Activated naive CD8-positive, alpha-beta T cell treated with anti-CD3 and anti-CD28 coated beads, Interleukin-2, amount 50 U/mL, for 16 hours (primary cell): ENCODE measurements around the gene LITAF.
"Not testable (repeated sequence)": the region's sequence is repeated elsewhere in the genome, so short reads cannot be mapped to it uniquely, and the experiment has no call there.

Source experiments
- DNase-seq: peaks from one replicate; pipeline ENCODE4 v3.0.0-alpha.2; 2020; ENCODE audit warnings: low read depth, low spot score

The LITAF gene

DNA sequence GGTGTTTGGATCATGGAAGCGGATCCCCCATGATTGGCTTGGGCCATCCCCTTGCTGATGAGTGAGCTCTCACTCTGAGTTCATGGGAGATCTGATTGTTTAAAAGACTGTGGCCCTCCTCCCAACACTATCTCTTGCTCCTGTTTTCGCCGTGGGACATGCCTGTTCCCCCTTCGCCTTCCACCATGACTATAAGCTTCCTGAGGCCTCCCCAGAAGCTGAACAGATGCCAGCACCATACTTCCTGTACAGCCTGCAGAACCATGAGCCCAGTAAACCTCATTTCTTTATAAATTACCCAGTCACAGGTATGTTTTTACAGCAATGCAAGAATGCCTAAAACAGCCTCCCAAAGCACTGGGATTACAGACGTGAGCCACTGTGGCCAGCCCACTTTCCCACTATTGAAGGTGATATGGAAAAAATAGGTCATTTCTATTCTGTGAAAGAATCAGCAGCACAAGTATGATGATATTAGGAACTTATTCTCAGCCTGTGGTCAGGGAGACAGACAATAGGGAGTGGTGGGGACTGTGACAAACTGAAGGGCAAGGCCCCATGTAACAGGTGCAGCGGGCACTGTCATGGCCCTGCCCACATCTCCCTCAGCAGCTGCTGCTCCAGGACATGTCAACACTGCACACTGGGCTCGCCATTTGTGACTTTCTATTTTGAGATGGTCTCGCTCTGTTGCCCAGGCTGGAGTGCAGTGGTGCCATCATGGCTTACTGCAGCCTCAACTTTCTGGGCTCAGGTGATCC is 33.7 kb upstream of the LITAF start:
- no peak for DNase-seq

- DNase-seq, result no peak
These were observed 32.7 kb upstream of the LITAF start for GRCh38 chr16:11619327-11619851.

DNA sequence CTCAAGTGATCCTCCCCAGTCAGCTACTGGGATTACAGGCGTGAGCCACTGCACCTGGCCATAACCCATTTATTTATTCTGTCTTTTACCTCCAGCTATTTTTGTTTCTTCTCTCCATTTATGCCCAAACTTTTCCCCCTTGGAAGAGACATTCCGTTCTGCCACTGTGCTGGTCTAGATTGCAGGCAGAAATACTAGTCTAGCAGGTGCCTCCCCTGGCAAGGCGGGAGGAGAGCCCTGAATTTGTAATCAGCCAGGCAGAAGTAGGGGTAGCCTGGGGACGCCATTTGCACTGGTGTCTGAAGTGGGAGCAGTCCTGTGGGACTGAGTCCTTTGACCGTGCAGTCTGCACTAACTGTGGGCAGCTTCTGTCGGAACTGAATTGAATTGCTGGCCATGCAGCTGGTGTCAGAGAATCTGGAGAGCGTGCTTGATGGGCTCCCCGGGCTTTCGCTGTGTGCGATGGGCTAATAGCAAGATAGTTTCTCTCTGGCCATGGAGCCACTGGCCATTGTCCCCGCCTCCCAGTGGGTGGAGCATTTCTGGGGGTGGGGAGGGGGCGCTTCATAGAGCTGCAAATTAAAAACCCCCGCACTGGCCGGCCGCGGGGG is 31.5 kb upstream of the LITAF start:
- DNase-seq, result no peak

- no peak for DNase-seq
These were observed 29.2 kb upstream of the LITAF start for GRCh38 chr16:11615748-11616447.

GRCh38 chr16:11614587-11615175 is 28.0 kb upstream of the LITAF start:
- DNase-seq, result no peak

DNA sequence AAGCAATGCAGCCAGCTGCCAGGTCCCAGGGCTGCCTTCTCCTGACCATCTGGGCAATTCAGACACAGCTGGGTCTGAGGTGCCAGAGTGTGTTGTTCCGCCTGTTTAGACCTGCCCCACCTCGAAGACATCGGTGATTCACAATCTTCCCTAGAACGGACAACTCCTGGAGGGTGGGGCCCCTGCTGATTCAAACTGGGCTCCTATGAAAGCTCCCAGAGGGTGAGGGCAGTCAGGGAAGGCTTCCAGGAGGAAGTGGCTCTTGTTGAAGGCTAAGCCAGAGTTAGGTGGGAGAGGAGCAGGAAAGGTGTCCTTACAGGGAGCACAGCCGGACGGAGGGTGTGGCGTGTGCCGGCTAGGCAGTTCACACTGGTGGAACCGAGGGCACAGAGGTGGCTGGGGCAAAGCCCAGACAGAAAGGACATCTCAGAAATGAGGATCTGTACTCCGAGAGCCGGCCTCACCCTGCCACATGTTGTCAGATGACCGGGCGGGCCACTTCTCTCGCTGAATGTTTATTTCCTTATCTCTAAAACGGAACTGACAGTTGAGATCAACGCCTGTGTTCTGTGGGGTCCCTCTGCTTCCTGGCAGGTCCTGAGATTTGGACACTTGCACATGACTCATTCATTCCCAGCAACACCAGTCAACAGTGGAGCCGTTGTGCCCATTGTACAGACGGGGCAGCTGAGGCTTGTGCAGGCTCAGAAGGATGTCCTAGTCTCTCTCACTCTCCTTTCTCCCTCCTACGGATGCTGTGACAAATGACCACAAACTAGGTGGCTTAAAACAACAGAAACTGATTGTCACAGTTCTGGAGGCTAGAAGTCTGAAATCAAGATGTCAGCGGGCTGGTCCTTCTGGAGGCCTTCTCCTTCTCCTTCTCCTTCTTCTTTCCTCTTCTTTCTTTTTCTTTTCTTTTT is 26.9 kb upstream of the LITAF start:
- DNase-seq, result no peak

GRCh38 chr16:11612665-11613025 is 25.9 kb upstream of the LITAF start:
- no peak for DNase-seq

DNA sequence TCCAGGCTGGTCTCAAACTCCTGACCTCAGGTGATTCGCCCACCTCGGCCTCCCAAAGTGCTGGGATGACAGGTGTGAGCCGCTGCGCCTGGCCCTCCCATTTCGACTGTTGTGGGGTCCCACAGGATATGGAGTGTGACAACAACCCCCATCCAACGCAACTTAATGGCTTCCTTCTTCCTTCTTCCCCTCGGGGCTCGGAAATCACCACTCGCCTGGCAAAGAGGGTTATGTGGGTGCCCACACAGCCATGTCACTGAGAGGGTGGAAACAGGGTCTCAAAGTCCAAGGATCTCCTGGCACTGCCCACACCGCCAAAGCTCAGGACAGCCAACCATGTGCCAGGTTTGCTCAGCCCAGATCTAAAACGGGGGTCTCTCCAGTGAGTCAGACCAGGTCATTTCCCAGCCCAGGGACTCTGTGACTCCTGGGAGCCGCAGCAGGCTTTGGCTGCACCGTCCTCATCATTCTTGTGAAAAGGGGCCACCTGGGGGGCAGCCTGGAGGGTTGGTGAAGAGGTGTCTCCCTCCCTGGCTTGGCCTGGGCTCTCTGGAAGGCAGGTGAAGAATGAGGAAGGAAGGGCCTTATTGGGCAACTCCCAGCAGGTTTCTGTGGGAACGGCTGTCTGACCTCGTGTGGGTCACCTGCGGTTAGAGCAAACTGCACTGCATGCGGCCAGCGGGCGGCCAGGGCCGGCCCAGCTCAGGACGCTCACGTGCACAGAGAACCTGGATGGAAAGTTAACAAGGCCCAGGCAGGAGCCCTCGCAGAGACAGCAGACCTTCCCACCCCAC is 25.3 kb upstream of the LITAF start:
- no peak for DNase-seq

DNA sequence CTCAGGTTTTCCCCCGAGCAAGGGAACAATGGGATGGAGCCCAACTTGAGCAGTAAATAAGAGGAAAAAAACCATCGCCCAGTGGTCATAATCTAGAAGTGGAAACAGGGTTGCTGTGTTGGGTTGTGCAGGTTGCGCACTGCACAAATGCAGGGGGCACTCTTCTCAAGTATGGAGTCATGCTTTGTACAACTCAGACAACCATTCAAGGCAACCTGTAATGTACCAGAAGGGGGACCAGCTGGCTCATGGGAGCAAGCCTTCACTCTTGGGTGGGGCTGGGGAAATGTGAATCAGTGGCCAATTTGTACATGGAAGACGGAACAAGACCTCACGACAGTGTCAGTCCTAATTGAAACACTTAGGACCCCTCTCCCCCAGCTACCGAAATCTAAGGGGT is 23.9 kb upstream of the LITAF start:
- no peak for DNase-seq

GRCh38 chr16:11610121-11610505 is 23.4 kb upstream of the LITAF start:
- no peak for DNase-seq

- DNase-seq, result no peak
These were observed 22.9 kb upstream of the LITAF start for GRCh38 chr16:11609474-11610120.

DNA sequence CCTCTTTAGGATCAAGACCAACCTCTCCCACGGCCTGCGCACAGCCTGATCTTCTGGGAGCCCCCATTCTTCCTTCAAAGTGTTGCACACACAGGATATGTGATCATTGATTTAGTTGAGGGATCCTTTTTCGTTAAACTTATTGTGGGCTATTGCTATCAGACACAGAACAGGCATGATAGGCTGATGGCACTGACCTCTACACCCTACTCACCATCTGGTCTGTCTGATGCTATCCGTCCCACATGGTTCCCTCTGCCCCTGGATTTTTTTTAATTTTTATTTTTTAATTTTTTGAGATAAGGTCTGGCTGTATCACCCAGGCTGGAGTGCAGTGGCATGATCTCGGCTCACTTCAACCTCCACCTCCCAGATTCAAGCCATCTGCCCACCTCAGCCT is 19.2 kb upstream of the LITAF start:
- DNase-seq, result no peak

GRCh38 chr16:11605564-11605886 is 18.8 kb upstream of the LITAF start:
- no peak for DNase-seq

- DNase-seq, result no peak
These were observed 18.3 kb upstream of the LITAF start for GRCh38 chr16:11604783-11605563.

DNA sequence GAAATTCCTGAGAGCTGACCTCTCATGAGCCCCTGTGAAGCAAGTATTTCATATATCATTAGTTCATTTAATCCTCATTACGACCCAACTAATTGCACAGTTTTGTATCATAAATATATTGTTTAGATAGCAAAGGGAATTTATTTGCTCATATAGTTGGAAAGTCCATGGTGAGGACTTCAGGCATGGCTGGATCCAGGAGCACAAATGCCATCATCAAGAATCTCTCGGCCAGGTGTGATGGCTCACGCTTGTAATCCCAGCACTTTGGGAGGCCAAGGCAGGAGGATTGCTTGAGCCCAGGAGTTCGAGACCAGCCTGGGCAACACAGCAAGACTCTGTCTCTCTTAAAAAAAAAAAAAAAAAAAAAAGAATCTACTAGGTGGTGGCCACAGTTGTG is 17.6 kb upstream of the LITAF start:
- not testable (repeated sequence) for DNase-seq

DNA sequence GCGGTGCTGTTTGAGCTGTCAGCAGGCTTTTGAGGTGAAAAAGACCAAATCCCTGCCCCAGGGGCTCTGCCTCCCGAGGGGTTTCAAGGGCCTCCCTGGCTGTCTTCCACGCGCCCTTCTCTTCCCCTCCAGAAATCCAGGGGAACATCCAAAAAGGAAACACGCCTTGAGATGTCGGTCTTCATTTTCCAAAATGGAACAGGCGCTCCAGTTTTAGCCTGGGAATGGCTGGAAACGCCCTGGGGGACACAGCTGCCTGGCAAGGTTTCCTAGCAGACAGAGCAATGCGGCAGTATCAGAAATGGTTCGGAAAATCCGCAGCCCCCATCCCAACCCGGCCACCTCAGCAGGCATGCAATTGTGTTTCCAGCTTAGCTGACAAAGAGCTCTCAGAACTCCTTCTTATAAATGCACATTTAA is 16.6 kb upstream of the LITAF start:
- no peak for DNase-seq

DNA sequence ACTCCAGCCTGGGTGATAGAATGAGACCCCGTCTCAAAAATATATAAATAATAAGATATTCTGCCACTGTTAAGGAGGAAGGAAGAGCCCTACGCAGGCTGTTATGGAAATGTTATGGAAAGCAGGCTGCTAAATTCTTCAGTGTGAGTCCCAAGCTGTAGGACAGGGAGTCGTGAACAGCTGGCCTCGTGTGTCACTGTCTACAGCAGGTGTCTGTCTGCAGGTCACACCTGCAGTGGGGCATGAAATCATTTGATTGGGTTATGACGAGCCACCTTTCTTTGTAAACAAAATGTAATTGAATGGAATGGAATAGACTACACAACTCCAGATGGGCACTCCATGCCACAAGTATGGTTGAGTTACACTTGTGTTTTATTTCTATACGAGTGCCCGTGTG is 15.6 kb upstream of the LITAF start:
- no peak for DNase-seq

GRCh38 chr16:11601911-11602310 is 15.2 kb upstream of the LITAF start:
- DNase-seq, result no peak

GRCh38 chr16:11601425-11601824 is 14.7 kb upstream of the LITAF start:
- no peak for DNase-seq
